ENCODE results near the gene BDKRB2. TPM values are rescaled to one million over a fixed set of nuclear protein-coding genes. Genes with fewer than 3 reads are reported as not detected.

The BDKRB2 gene
- polyA plus RNA-seq, 2 of the 4 experiments (the other 2 are of a cell fraction): 13.9 to 21.6 TPM

GRCh38 chr14:96252323-96252998, 47.8 kb downstream of the BDKRB2 start:
- ATAC-seq (peak in 1 of 2 experiments; percentile 6; a peak in 1 of 6 replicates), DNase-seq (ENCODE audit: low read depth in 1 of 2, low spot score in 1 of 2) (no peak), FAIRE-seq (no peak)
- H3K4me3 ChIP-seq: no peak overlapping the region
- 93% methylated on average over 18 of the region's 19 CpGs for WGBS (ENCODE audit: missing lambda C conversion rate)
- POLR2A ChIA-PET: no interaction called here
- H3K9me3 ChIP-seq: no peaks in the 10 kb centered on the region
- H3K4me2 ChIP-seq: peak overlapping the region; percentile 53
- peak overlapping the region; percentile 72 to 91 for H3K27ac ChIP-seq
- TF ChIP-seq PBX3 (IDR thresholded peaks at IDR 0.05): no peak
- TF ChIP-seq TFCP2L1 (CRISPR knock-in tag; IDR thresholded peaks at IDR 0.05): no peak
- no peak for TF ChIP-seq PHF8 (IDR thresholded peaks at IDR 0.05; ENCODE audit: borderline replicate concordance, low read depth)
- no peak for TF ChIP-seq CHD4 (IDR thresholded peaks at IDR 0.05; ENCODE audit: borderline replicate concordance)
- no peak for TF ChIP-seq NPAS2 (CRISPR knock-in tag; IDR thresholded peaks at IDR 0.05; ENCODE audit: borderline replicate concordance)
- CTCF ChIA-PET: interaction anchor here (0.6 to 7.9 kb wide), 5 partner anchors 9 to 153 kb away, joined by 3 to 62 read pairs (median 3); no protein-coding TSS in a partner anchor
- H3K4me1 ChIP-seq: peaks cover 66% of the 10 kb centered on the region

DNA sequence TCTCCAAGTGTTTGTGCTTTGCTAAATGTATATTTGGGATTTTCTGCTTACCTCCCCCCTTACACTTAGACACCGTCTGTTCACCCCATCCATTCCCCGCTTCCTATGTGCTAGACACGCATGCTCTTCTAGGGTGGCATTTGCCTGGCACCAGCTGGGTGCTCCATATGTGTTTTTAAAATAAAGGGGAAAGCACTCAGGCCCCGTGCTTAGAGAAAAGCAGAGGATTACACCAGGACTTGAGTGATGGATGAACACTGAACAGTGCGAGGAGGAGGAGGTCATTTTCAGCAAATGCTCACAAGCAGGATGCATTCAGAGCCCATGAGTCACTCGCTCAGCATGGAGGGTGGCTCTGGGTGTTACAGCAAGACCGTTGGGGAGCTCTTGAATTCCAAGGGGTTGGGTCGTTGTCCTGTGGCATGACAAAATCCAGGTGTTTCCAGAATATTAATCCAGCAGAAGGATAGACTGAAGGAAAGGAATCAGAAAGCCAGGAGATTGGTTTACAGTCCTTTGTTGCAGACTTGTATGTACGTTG, 48.4 kb downstream of the BDKRB2 start:
- H3K27ac ChIP-seq: peak overlapping the region; percentile 72 to 91
- FAIRE-seq: peak; percentile 51

More for the DNA sequence above, 48.4 kb downstream of the BDKRB2 start:
- DNase-seq (ENCODE audit: low read depth in 1 of 2, low spot score in 1 of 2) (peak; percentile 64 to 69), ATAC-seq (peak; percentile 67 to 86; a peak in 4 of 6 replicates)
- CTCF ChIA-PET: interaction anchor here (1.0 to 7.9 kb wide), 3 partner anchors 8 to 152 kb away, joined by 3 to 62 read pairs (median 21); no protein-coding TSS in a partner anchor
- 48% methylated on average over 9 of the region's 9 CpGs for WGBS (ENCODE audit: missing lambda C conversion rate)
- Histone ChIP-seq H3K4me2 (peak overlapping the region; percentile 53), H3K9me3 (no peaks in the 10 kb centered on the region), H3K4me3 (no peak overlapping the region), H3K4me1 (peaks cover 64% of the 10 kb centered on the region)
- TF ChIP-seq FOSL2 (IDR thresholded peaks at IDR 0.05) (no peak), FOSL2 (CRISPR knock-in tag; IDR thresholded peaks at IDR 0.05) (peak; percentile 69), CTCF (IDR thresholded peaks at IDR 0.05) (no peak), JUN (IDR thresholded peaks at IDR 0.05) (0 out of 5 replicates have a peak, but pooled peaks of 1 of the 2 experiments have one; percentile 34), E2F6 (IDR thresholded peaks at IDR 0.05; ENCODE audit: borderline replicate concordance, low read depth) (peak; percentile 22; the same call in 1 of the 2 replicates), EP300 (IDR thresholded peaks at IDR 0.05) (peak in 1 of 2 experiments; percentile 44; a peak in 2 of 5 replicates), CEBPB (IDR thresholded peaks at IDR 0.05) (0 out of 4 replicates have a peak, but pooled peaks of 1 of the 2 experiments have one; percentile 20), KDM1A (IDR thresholded peaks at IDR 0.05; ENCODE audit: low read depth) (no peak)
- TF ChIP-seq, protein P1, sequence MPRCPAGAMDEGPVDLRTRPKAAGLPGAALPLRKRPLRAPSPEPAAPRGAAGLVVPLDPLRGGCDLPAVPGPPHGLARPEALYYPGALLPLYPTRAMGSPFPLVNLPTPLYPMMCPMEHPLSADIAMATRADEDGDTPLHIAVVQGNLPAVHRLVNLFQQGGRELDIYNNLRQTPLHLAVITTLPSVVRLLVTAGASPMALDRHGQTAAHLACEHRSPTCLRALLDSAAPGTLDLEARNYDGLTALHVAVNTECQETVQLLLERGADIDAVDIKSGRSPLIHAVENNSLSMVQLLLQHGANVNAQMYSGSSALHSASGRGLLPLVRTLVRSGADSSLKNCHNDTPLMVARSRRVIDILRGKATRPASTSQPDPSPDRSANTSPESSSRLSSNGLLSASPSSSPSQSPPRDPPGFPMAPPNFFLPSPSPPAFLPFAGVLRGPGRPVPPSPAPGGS (IDR thresholded peaks at IDR 0.05): no peak
- TF ChIP-seq, protein P2, sequence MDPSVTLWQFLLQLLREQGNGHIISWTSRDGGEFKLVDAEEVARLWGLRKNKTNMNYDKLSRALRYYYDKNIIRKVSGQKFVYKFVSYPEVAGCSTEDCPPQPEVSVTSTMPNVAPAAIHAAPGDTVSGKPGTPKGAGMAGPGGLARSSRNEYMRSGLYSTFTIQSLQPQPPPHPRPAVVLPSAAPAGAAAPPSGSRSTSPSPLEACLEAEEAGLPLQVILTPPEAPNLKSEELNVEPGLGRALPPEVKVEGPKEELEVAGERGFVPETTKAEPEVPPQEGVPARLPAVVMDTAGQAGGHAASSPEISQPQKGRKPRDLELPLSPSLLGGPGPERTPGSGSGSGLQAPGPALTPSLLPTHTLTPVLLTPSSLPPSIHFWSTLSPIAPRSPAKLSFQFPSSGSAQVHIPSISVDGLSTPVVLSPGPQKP (IDR thresholded peaks at IDR 0.05; ENCODE audit: low read depth, low read length): no peak
- TF ChIP-seq, protein P3, sequence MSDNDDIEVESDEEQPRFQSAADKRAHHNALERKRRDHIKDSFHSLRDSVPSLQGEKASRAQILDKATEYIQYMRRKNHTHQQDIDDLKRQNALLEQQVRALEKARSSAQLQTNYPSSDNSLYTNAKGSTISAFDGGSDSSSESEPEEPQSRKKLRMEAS (IDR thresholded peaks at IDR 0.05): peak; percentile 58
- POLR2A ChIA-PET: no interaction called here
